Spleen (tissue), 11 donors: ENCODE measurements around the gene AAK1. TPM values are rescaled to one million over a fixed set of nuclear protein-coding genes. Genes with fewer than 3 reads are reported as not detected.

ENCODE experiments used
- DNase-seq: peaks from one replicate; pipeline ENCODE4 v3.0.0-alpha.2; 2020
- H3K27ac ChIP-seq, 8 donors: fragments of 200-600 bp; sonication (generic) in 7 of 8; 1 replicate in 4 of 8; 2 replicates in 4 of 8; pipeline versions ENCODE4 v1.5.0 to v1.8.0; 2016 to 2021; ENCODE audit warnings: inconsistent platforms in 4 of 8, mild to moderate bottlenecking in 4 of 8, moderate library complexity in 1 of 8
- H3K27me3 ChIP-seq, 7 donors: fragments of 200-600 bp; sonication (generic) in 6 of 7; replicated peaks in 1 of 7; 1 replicate in 4 of 7; 2 replicates in 3 of 7; pipeline versions ENCODE4 v1.5.0 to v1.8.0; 2016 to 2021; ENCODE audit warnings: inconsistent platforms in 3 of 7, mild to moderate bottlenecking in 1 of 7
- H3K36me3 ChIP-seq, 6 donors: fragments of 200-600 bp; sonication (generic) in 5 of 6; 1 replicate in 4 of 6; 2 replicates in 2 of 6; pipeline versions ENCODE4 v1.5.0 to v1.8.0; 2016 to 2021; ENCODE audit warnings: inconsistent platforms in 2 of 6
- H3K4me1 ChIP-seq, 6 donors: fragments of 200-600 bp; sonication (generic) in 5 of 6; 1 replicate in 3 of 6; 2 replicates in 3 of 6; pipeline versions ENCODE4 v1.5.0 to v1.8.0; 2016 to 2021; ENCODE audit warnings: inconsistent platforms in 3 of 6
- H3K4me3 ChIP-seq, 8 donors: fragments of 200-600 bp; sonication (generic) in 7 of 8; 1 replicate in 4 of 8; 2 replicates in 4 of 8; pipeline versions ENCODE4 v1.5.0 to v1.8.0; 2016 to 2021; ENCODE audit warnings: inconsistent platforms in 4 of 8, mild to moderate bottlenecking in 4 of 8, moderate library complexity in 2 of 8
- H3K9me3 ChIP-seq, 8 donors: fragments of 200-600 bp; sonication (generic) in 7 of 8; 1 replicate in 4 of 8; 2 replicates in 4 of 8; pipeline versions ENCODE4 v1.5.0 to v1.8.0; 2016 to 2021; ENCODE audit warnings: inconsistent platforms in 4 of 8
- POLR2A ChIP-seq, 3 donors: fragments of 450-650 bp; IDR thresholded peaks; one replicate each; pipeline ENCODE4 v1.5.1; 2017; ENCODE audit warnings: antibody characterized with exemption in 3 of 3, mild to moderate bottlenecking in 1 of 3
- POLR2AphosphoS5 ChIP-seq, 3 donors: sonication (generic); formaldehyde crosslinking; IDR thresholded peaks; one replicate each; pipeline ENCODE4 v1.5.1; 2017; ENCODE audit warnings: antibody characterized with exemption in 3 of 3
- WGBS, 5 donors: extraction: QIAGEN DNeasy Blood & Tissue Kit in 3 of 5; methylation state at CpG; one replicate each; pipeline versions ENCODE4 v1.1.5 to v1.1.7; 2013 to 2018; 5-methylcytosine and 5-hydroxymethylcytosine counted together
- intact Hi-C: fragments of 100-400 bp; cut with DNase I; formaldehyde crosslinking; loops from one replicate; pipeline ENCODE4 v1.15.0; 2023; ENCODE audit warnings: low total_unique reads
- polyA plus RNA-seq, 3 donors: library from polyadenylated mRNA; stranded (reverse); fragments of 200-250 nt; gene quantifications; one replicate each; pipeline ENCODE4 v1.2.1, GENCODE V29; 2013
- total RNA-seq, 7 donors: library from RNA; depleted of rRNA in 3 of 7; stranded (reverse); fragments of >200 nt in 3 of 7; fragmentation: NEBNext Ultra II Directional in 4 of 7; extraction: Animal tissue kit (Norgen Biotek cat#: 25700) in 4 of 7; gene quantifications; one replicate each; pipeline versions ENCODE4 v1.1.0 to v1.2.1, GENCODE V29; 2016 to 2021
- TF ChIP-seq, protein P1 (sequence below), 11 experiments: fragments of 200-600 bp in 7 of 11; fragments of 450-650 bp in 4 of 11; sonication (generic) in 4 of 11; IDR thresholded peaks in 8 of 11; conservative IDR thresholded peaks in 3 of 11; 1 replicate in 7 of 11; 2 replicates in 4 of 11; pipeline versions ENCODE4 v1.4.0 to v1.8.0; 2016 to 2021; ENCODE audit warnings: antibody characterized with exemption in 11 of 11, inconsistent platforms in 4 of 11, mild to moderate bottlenecking in 1 of 11
- donor health status: healthy with polysubstance abuse.
- donor health status: DM: no; HTN: no; CAD: no; lungs with moderate emphysema.
- donor health status: DM: no; HTN: no; CAD: no.
- donor health status: Bipolar disorder and iron deficiency.
- donor health status: healthy.
- donor health status: DM: no; HTN: no; CAD: no.
- donor health status: DM: yes; HTN: yes; CAD: no.

Gene AAK1
- total and polyA plus RNA-seq, 10 donors, result 8.3 to 95.1 (median 69.1) TPM

DNA sequence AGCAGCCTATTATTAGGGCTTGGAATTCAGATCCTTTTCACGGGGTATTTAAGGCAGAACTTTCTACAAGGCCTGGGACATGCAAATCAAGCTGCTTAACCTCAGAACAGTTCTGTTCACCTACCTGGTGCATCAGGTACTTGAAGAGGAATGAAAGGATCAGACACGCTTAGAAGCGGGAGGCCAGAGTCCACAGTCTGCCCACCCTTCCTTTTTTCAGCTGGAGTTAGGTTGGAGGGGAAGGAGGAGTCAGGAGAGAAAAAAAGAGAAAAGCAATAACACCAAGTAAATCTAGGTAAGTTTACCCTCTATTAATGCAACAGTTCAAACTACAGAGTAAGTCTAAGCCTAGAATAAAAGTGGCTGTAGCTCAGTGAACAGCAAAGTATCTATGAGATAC, 147.7 kb downstream of the AAK1 start:
- TF ChIP-seq POLR2A (IDR thresholded peaks at IDR 0.05) (no peak), POLR2AphosphoS5 (IDR thresholded peaks at IDR 0.05) (no peak)
- TF ChIP-seq, protein P1, sequence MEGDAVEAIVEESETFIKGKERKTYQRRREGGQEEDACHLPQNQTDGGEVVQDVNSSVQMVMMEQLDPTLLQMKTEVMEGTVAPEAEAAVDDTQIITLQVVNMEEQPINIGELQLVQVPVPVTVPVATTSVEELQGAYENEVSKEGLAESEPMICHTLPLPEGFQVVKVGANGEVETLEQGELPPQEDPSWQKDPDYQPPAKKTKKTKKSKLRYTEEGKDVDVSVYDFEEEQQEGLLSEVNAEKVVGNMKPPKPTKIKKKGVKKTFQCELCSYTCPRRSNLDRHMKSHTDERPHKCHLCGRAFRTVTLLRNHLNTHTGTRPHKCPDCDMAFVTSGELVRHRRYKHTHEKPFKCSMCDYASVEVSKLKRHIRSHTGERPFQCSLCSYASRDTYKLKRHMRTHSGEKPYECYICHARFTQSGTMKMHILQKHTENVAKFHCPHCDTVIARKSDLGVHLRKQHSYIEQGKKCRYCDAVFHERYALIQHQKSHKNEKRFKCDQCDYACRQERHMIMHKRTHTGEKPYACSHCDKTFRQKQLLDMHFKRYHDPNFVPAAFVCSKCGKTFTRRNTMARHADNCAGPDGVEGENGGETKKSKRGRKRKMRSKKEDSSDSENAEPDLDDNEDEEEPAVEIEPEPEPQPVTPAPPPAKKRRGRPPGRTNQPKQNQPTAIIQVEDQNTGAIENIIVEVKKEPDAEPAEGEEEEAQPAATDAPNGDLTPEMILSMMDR (IDR thresholded peaks at IDR 0.05 in 8 of 11, conservative IDR thresholded peaks at IDR 0.05 in 3 of 11), result no peak
- WGBS, 5 donors, result 87 to 94% (median 92%) methylated on average over 3 of the region's 3 CpGs

DNA sequence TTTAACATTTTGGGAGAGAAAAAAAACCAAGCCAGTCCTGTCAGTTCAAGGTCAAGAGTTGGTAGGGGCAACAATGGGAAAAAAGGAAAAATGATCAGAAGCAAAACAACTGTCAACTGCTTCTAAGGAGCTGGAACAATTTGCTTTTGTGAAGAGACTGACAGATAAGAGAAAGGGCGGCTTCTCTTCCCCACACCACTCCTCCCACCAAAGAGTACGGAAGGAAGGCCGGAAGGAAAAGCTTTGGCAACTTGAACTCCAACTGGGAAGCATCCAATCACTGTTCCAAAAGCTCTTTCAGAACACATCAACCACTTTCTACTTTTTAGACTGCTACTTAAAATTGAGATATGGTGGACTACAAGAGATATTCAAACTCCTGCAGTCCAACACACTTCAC, 148.5 kb downstream of the AAK1 start:
- intact Hi-C loops, result no loop called here
- H3K9me3 ChIP-seq, result no peaks in the 10 kb centered on the region
- no peaks in the 10 kb centered on the region for H3K27me3 ChIP-seq
- TF ChIP-seq POLR2AphosphoS5 (IDR thresholded peaks at IDR 0.05) (no peak), POLR2A (IDR thresholded peaks at IDR 0.05) (no peak)
- TF ChIP-seq, protein P1 (IDR thresholded peaks at IDR 0.05 in 8 of 11, conservative IDR thresholded peaks at IDR 0.05 in 3 of 11), result no peak
- no peak overlapping the region for H3K4me3 ChIP-seq
- WGBS, 5 donors, result 62 to 90% (median 80%) methylated on average over 3 of the region's 3 CpGs
- peaks cover 0 to 72% (median 9%) of the 10 kb centered on the region in 6 donors for H3K36me3 ChIP-seq
- no peak overlapping the region for H3K27ac ChIP-seq
- DNase-seq, result no peak
- H3K4me1 ChIP-seq, result peaks cover 0 to 22% (median 6%) of the 10 kb centered on the region in 6 donors

More for the DNA sequence above, 147.7 kb downstream of the AAK1 start:
- peaks cover 0 to 16% (median 7%) of the 10 kb centered on the region in 6 donors for H3K4me1 ChIP-seq
- no peaks in the 10 kb centered on the region for H3K27me3 ChIP-seq
- no peak overlapping the region for H3K27ac ChIP-seq
- no peak for DNase-seq
- intact Hi-C loops, result no loop called here
- H3K36me3 ChIP-seq, result peaks cover 0 to 68% (median 9%) of the 10 kb centered on the region in 6 donors
- H3K4me3 ChIP-seq, result no peak overlapping the region
- no peaks in the 10 kb centered on the region for H3K9me3 ChIP-seq

DNA sequence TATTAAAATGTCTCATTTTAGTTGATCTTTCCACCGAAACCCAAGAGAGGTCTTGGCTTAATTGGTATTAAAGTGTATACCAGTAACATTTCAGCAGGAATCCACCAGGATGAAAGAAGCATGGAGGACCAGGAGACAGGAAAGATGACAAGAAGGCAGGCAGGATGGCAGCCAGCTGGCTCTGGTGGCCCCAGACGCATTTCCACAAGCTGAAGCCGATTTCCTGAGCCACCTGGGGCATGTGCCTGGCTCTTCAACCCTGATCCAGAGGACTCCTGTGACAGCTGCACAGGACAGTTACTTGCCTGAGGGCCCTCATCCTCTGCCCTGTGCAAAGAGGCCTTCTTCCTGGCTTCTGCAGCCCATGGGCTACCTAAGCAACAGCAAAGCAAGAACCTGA, 149.4 kb downstream of the AAK1 start:
- Histone ChIP-seq H3K4me1 (peaks cover 0 to 14% (median 3%) of the 10 kb centered on the region in 6 donors), H3K36me3 (peaks cover 0 to 81% (median 12%) of the 10 kb centered on the region in 6 donors), H3K9me3 (no peaks in the 10 kb centered on the region), H3K27me3 (no peaks in the 10 kb centered on the region), H3K27ac (no peak overlapping the region), H3K4me3 (no peak overlapping the region)
- DNase-seq, result no peak
- TF ChIP-seq POLR2AphosphoS5 (IDR thresholded peaks at IDR 0.05), result no peak
- TF ChIP-seq POLR2A (IDR thresholded peaks at IDR 0.05), result no peak
- TF ChIP-seq, protein P1 (IDR thresholded peaks at IDR 0.05 in 8 of 11, conservative IDR thresholded peaks at IDR 0.05 in 3 of 11), result no peak
- WGBS, 5 donors, result 84 to 90% (median 88%) methylated on average over 3 of the region's 3 CpGs
- intact Hi-C loops, result no loop called here

DNA sequence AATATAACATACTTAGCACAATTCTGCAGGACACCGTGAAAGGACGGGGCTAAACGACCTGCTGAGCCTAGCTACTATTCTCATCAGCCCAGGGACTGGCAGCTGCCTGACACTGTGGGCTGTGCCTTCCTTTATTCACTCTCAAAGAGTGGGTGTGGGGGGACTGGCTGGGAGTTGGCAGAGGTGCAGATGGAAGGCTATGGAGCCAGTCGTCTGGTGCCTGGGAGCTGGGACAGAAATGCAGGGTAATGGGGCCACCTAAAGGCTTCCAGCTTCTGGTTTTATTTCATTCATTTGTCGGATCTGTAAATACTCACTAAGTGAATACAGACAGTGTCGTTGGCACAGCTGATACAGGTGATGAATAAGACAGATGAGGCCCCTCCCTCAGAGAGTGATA, 150.3 kb downstream of the AAK1 start:
- H3K27me3 ChIP-seq, result no peaks in the 10 kb centered on the region
- peaks cover 0 to 9% (median 0%) of the 10 kb centered on the region in 6 donors for H3K4me1 ChIP-seq
- WGBS, 5 donors, result 76 to 91% (median 86%) methylated on average over 6 of the region's 6 CpGs
- no peak overlapping the region for H3K27ac ChIP-seq
- intact Hi-C loops, result no loop called here
- no peaks in the 10 kb centered on the region for H3K9me3 ChIP-seq
- H3K36me3 ChIP-seq, result peaks cover 0 to 82% (median 13%) of the 10 kb centered on the region in 6 donors
- TF ChIP-seq POLR2AphosphoS5 (IDR thresholded peaks at IDR 0.05) (no peak), POLR2A (IDR thresholded peaks at IDR 0.05) (no peak)
- TF ChIP-seq, protein P1 (IDR thresholded peaks at IDR 0.05 in 8 of 11, conservative IDR thresholded peaks at IDR 0.05 in 3 of 11), result no peak
- no peak for DNase-seq
- no peak overlapping the region for H3K4me3 ChIP-seq
